A673 (cell line): Measurements from ENCODE around the gene INPP5A. TPM values are rescaled to one million over a fixed set of nuclear protein-coding genes. Genes with fewer than 3 reads are reported as not detected.

Experiments used
- BruUV-seq: library from RNA; stranded (reverse); fragments of 400-500 nt; replicated peaks from 2 replicates; lab custom pipeline; 2021; lab: Mats Ljungman, UMichigan
- CTCF ChIA-PET: fragments of 300-600 bp; sonication (Branson Sonifier 250); formaldehyde crosslinking; loops from one replicate; lab custom pipeline; 2022; ENCODE audit warnings: antibody characterized with exemption; lab: Charles Lee
- POLR2A ChIA-PET: fragments of 300-600 bp; sonication (Branson Sonifier 250); formaldehyde crosslinking; loops from one replicate; lab custom pipeline; 2022; ENCODE audit warnings: antibody characterized with exemption; ENCODE audit not compliant: low non-redundant PET; lab: Charles Lee
- DNase-seq: peaks from one replicate; pipeline ENCODE4 v3.0.0-alpha.2; 2015; ENCODE audit warnings: low spot score
- H3K27ac ChIP-seq: fragments of 200-600 bp; sonication (generic); 2 replicates; pipeline ENCODE4 v1.5.1; 2016; ENCODE audit warnings: mixed run types, low read depth, mild to moderate bottlenecking, mixed read lengths, antibody characterized with exemption, low read length; ENCODE audit not compliant: poor library complexity, severe bottlenecking
- H3K27me3 ChIP-seq: fragments of 200-600 bp; sonication (generic); replicated peaks from 2 replicates; pipeline ENCODE4 v1.6.1; 2017; ENCODE audit warnings: mixed run types, low read depth, mild to moderate bottlenecking, mixed read lengths, antibody characterized with exemption, low read length; ENCODE audit not compliant: insufficient read depth, poor library complexity
- H3K36me3 ChIP-seq: fragments of 200-600 bp; sonication (generic); 2 replicates; pipeline ENCODE4 v1.6.1; 2016; ENCODE audit warnings: mixed run types, mild to moderate bottlenecking, mixed read lengths, antibody characterized with exemption, low read length; ENCODE audit not compliant: insufficient read depth, poor library complexity, severe bottlenecking
- H3K4me1 ChIP-seq: fragments of 200-600 bp; sonication (generic); 2 replicates; pipeline ENCODE4 v1.6.1; 2017; ENCODE audit warnings: mixed run types, mild to moderate bottlenecking, mixed read lengths, antibody characterized with exemption, low read length; ENCODE audit not compliant: insufficient read depth, poor library complexity, severe bottlenecking
- H3K4me3 ChIP-seq: fragments of 200-600 bp; sonication (generic); 2 replicates; pipeline ENCODE4 v1.5.1; 2016; ENCODE audit warnings: low read depth, mixed run types, mild to moderate bottlenecking, mixed read lengths, low read length; ENCODE audit not compliant: poor library complexity, severe bottlenecking
- H3K9me3 ChIP-seq: fragments of 200-600 bp; sonication (generic); 2 replicates; pipeline ENCODE4 v1.6.1; 2016; ENCODE audit warnings: mixed run types, low read depth, mild to moderate bottlenecking, mixed read lengths, antibody characterized with exemption, low read length; ENCODE audit not compliant: poor library complexity, severe bottlenecking
- EZH2 ChIP-seq: fragments of 200-600 bp; sonication (generic); IDR thresholded peaks from 2 replicates; pipeline ENCODE4 v1.6.1; 2017; ENCODE audit warnings: borderline replicate concordance, low read depth, mild to moderate bottlenecking, mixed read lengths, antibody characterized with exemption, low read length; ENCODE audit not compliant: poor library complexity, severe bottlenecking
- intact Hi-C: fragments of 100-400 bp; cut with micrococcal nuclease; formaldehyde crosslinking; loops from one replicate; pipeline ENCODE4 v1.10.0; 2022; ENCODE audit not compliant: unreplicated experiment
- total RNA-seq: library from RNA; stranded (reverse); gene quantifications from 2 replicates; pipeline ENCODE4 v1.2.3, GENCODE V29; 2021
- TF ChIP-seq, protein P1 (sequence below): fragments of 300-800, 200-600 bp; sonication (generic); conservative IDR thresholded peaks from 2 replicates; pipeline ENCODE4 v1.5.1; 2017; ENCODE audit warnings: low read depth, mild to moderate bottlenecking, antibody characterized with exemption, low read length, moderate library complexity, mixed read lengths

The INPP5A gene
- total RNA-seq, 1 experiment from 2014 or later, result 21.8 TPM

DNA sequence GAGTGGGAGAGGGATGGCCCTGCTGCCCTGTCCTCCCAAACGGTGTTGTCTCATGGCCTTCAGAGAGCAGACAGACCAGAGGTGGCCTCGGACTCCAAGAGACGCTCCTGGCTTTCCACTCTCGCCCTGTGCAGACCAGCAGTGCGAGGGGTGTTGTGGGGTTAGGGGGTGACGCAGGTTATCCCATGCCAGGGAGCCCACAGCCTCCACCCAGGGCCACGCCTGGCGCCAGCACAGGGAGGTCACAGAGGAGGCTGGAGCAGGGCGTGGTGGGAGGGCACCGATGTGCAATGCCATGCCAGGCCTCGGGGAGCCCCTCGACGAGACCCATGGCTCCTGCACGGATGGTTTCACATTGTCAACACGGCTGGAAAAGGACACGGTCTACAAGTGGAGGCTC is 52.1 kb downstream of the INPP5A start:
- BruUV-seq, result no TSS peak
- intact Hi-C loops, result no loop called here
- H3K27me3 ChIP-seq, result no peaks in the 10 kb centered on the region
- H3K4me3 ChIP-seq, result no peak overlapping the region
- DNase-seq, result no peak
- H3K4me1 ChIP-seq, result peaks cover 10% of the 10 kb centered on the region
- no peaks in the 10 kb centered on the region for H3K9me3 ChIP-seq
- H3K27ac ChIP-seq, result no peak overlapping the region
- CTCF ChIA-PET, result no interaction called here
- TF ChIP-seq, protein P1, sequence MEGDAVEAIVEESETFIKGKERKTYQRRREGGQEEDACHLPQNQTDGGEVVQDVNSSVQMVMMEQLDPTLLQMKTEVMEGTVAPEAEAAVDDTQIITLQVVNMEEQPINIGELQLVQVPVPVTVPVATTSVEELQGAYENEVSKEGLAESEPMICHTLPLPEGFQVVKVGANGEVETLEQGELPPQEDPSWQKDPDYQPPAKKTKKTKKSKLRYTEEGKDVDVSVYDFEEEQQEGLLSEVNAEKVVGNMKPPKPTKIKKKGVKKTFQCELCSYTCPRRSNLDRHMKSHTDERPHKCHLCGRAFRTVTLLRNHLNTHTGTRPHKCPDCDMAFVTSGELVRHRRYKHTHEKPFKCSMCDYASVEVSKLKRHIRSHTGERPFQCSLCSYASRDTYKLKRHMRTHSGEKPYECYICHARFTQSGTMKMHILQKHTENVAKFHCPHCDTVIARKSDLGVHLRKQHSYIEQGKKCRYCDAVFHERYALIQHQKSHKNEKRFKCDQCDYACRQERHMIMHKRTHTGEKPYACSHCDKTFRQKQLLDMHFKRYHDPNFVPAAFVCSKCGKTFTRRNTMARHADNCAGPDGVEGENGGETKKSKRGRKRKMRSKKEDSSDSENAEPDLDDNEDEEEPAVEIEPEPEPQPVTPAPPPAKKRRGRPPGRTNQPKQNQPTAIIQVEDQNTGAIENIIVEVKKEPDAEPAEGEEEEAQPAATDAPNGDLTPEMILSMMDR, result no peak
- no peak for TF ChIP-seq EZH2
- H3K36me3 ChIP-seq, result no peaks in the 10 kb centered on the region
- POLR2A ChIA-PET, result no interaction called here

DNA sequence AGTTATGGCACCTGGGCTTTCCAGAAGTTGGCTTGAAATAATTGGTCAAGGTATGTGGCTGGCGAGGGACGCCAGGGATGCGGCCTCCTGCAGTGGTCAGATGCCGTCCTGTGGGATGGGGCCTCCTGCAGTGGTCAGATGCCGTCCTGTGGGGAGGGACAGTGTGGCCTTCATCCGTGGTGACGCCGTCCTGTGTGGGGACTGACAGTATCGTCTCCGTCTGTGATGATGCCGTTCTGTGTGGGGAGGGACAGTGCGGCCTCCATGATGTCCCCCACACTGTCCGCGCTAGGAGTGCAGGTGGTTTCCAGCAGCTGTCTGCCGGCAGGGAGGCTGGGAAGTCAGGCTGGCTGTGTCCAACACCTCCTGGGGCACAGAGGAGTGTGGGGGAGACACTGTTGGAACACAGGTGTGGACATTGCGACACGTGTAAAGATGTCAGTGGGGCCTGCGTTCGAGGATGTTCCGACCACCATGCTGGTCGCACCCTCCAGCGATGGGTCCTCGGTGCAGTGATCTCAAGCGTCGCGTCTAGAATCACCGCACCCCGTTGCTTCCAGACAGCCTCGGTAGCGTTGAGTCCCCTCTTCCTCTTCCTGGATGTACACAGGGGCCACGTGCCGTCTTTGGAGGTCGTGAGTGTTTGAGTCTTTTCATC is 52.6 kb downstream of the INPP5A start:
- no peaks in the 10 kb centered on the region for H3K27me3 ChIP-seq
- H3K27ac ChIP-seq, result no peak overlapping the region
- no peak for DNase-seq
- TF ChIP-seq, protein P1, result no peak
- no peak for TF ChIP-seq EZH2
- intact Hi-C loops, result no loop called here
- ChIA-PET POLR2A (no interaction called here), CTCF (no interaction called here)
- H3K4me1 ChIP-seq, result peaks cover 10% of the 10 kb centered on the region
- no TSS peak for BruUV-seq
- H3K9me3 ChIP-seq, result no peaks in the 10 kb centered on the region
- H3K4me3 ChIP-seq, result no peak overlapping the region
- no peaks in the 10 kb centered on the region for H3K36me3 ChIP-seq

DNA sequence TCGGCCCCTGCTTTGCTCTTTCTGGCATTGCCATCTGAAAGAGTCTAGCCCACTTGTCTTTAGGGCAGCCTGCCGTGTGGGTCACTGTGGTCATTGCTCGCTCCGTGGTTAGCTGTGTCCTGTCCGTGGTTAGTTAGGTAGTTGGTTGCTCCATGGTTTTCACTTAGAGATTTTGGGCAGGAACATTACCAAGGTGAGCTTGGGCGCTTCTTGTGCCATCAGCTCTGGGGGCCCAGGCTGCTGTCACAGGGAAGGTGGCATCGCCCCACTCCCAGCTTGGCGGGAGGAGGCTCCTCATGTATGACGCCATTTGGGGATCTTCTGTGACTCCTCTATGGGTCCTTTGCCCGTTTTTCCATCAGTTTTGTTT is 53.1 kb downstream of the INPP5A start:
- DNase-seq, result no peak
- ChIA-PET POLR2A (no interaction called here), CTCF (no interaction called here)
- Histone ChIP-seq H3K27me3 (no peaks in the 10 kb centered on the region), H3K9me3 (no peaks in the 10 kb centered on the region), H3K4me1 (peaks cover 10% of the 10 kb centered on the region), H3K36me3 (no peaks in the 10 kb centered on the region), H3K4me3 (no peak overlapping the region), H3K27ac (no peak overlapping the region)
- no TSS peak for BruUV-seq
- no peak for TF ChIP-seq EZH2
- TF ChIP-seq, protein P1, result no peak
- intact Hi-C loops, result no loop called here
